ENCODE data around the gene VPREB3. TPM values are rescaled to one million over a fixed set of nuclear protein-coding genes. Genes with fewer than 3 reads are reported as not detected.

Gene VPREB3
- total and polyA plus RNA-seq, 10 of the 15 experiments (the other 5 are each of a cell fraction or from before 2014, with no cell fraction given) = 0.75 to 79.5 (median 23.8) TPM

- no TSS peak for BruUV-seq (replicated peaks)
Measured at GRCh38 chr22:23782252-23782651, 28.0 kb upstream of the VPREB3 start.

More at GRCh38 chr22:23782252-23782651, 28.0 kb upstream of the VPREB3 start:
- intact Hi-C loops (cut with micrococcal nuclease; ENCODE audit: unreplicated experiment) (no loop called here), in situ Hi-C loops (cut with MboI) (no loop called here)
- no peak for ATAC-seq
- ChIA-PET SMC1A (ENCODE audit: uncharacterized antibody, unreplicated experiment) (no interaction called here), RAD21 (ENCODE audit: unreplicated experiment) (no interaction called here), CTCF (no interaction called here), POLR2A (no interaction called here)
- Histone ChIP-seq H3K4me1 (ENCODE audit: control insufficient read depth, insufficient read depth, low read length) (peaks cover 5% of the 10 kb centered on the region), H3K9me3 (replicated peaks; ENCODE audit: control insufficient read depth, insufficient read depth, low read length) (no peaks in the 10 kb centered on the region), H3K4me2 (ENCODE audit: control insufficient read depth, insufficient read depth) (no peak overlapping the region), H3K36me3 (ENCODE audit: control insufficient read depth in 2 of 2, insufficient read depth in 2 of 2, low read length in 1 of 2) (no peaks in the 10 kb centered on the region), H3K9ac (ENCODE audit: control insufficient read depth, insufficient read depth, low read length) (no peak overlapping the region), H3K79me2 (ENCODE audit: control insufficient read depth, insufficient read depth, low read length) (peaks cover 2% of the 10 kb centered on the region; the same call in 1 of the 2 replicates), H2AFZ (ENCODE audit: control insufficient read depth, low read depth, low read length) (no peak overlapping the region), H4K20me1 (ENCODE audit: control insufficient read depth, insufficient read depth) (no peaks in the 10 kb centered on the region), H3K27ac (ENCODE audit: control insufficient read depth, insufficient read depth) (no peak overlapping the region), H3K27me3 (replicated peaks in 1 of 2; ENCODE audit: control insufficient read depth in 2 of 2, insufficient read depth in 2 of 2, low read length in 1 of 2) (peaks cover 0 to 2% of the 10 kb centered on the region in 2 experiments; a peak in 1 of 4 replicates), H3K4me3 (no peak overlapping the region)
- TF ChIP-seq IRF5 (IDR thresholded peaks at IDR 0.05; ENCODE audit: borderline replicate concordance) (no peak), CHD1 (IDR thresholded peaks at IDR 0.05; ENCODE audit: low read depth, low read length) (no peak), NRF1 (conservative IDR thresholded peaks at IDR 0.05; ENCODE audit: low read depth, low read length) (no peak), JUNB (IDR thresholded peaks at IDR 0.05) (no peak), KLF5 (IDR thresholded peaks at IDR 0.05; ENCODE audit: partially characterized antibody) (no peak), YBX1 (IDR thresholded peaks at IDR 0.05) (no peak), KDM1A (IDR thresholded peaks at IDR 0.05; ENCODE audit: borderline replicate concordance) (no peak), GABPA (IDR thresholded peaks at IDR 0.05; ENCODE audit: low read depth) (no peak), NFIC (IDR thresholded peaks at IDR 0.05; ENCODE audit: low read depth, low read length) (no peak), CEBPZ (IDR thresholded peaks at IDR 0.05; ENCODE audit: low read depth, low read length) (no peak), PAX5 (IDR thresholded peaks at IDR 0.05; ENCODE audit: borderline replicate concordance, low read depth, low read length) (no peak), RUNX3 (IDR thresholded peaks at IDR 0.05; ENCODE audit: low read length) (no peak), POU2F2 (IDR thresholded peaks at IDR 0.05; ENCODE audit: borderline replicate concordance, low read depth, low read length) (no peak), ZNF687 (IDR thresholded peaks at IDR 0.05) (no peak), PAX8 (IDR thresholded peaks at IDR 0.05) (no peak), NR2F1 (conservative IDR thresholded peaks at IDR 0.05) (no peak)
- no peak for FAIRE-seq
- 62% methylated on average over 16 of the region's 16 CpGs for WGBS (ENCODE audit: insufficient coverage, insufficient replicate concordance, low lambda C conversion rate, missing lambda C conversion rate)
- no peak for DNase-seq (ENCODE audit: low read depth, low spot score)

Measured in GM12878 (cell line).